ENCODE data around the gene LMBR1L.

The LMBR1L gene

GRCh38 chr12:49051777-49052438 lies 58.7 kb downstream of the LMBR1L start:
- no peak for DNase-seq

- DNase-seq: no peak
Observed at GRCh38 chr12:49051373-49051764, 59.3 kb downstream of the LMBR1L start.

- no peak for DNase-seq
Observed at GRCh38 chr12:49050507-49051372, 59.9 kb downstream of the LMBR1L start.

GRCh38 chr12:49049566-49050224 lies 61.0 kb downstream of the LMBR1L start:
- DNase-seq: no peak

- DNase-seq: no peak
Observed at GRCh38 chr12:49048953-49049352, 61.7 kb downstream of the LMBR1L start.

Measured in hematopoietic multipotent progenitor cell treated with erythropoietin and hydrocortisone succinate and interleukin-3 and kit ligand, for 6 days (in vitro differentiated cells).